Body of pancreas (tissue), 4 donors: ENCODE data around the gene ADAMTS6. TPM values are rescaled to one million over a fixed set of nuclear protein-coding genes. Genes with fewer than 3 reads are reported as not detected.

Experiments
- ATAC-seq: fragments of 150-250 bp; one replicate; pipeline ENCODE4 v1.9.1; 2016
- DNase-seq, 4 donors: peaks; one replicate each; pipeline ENCODE4 v3.0.0-alpha.2; 2019
- H3K27ac ChIP-seq, 4 donors: fragments of 200-600 bp; sonication (generic); 1 replicate in 3 of 4; 2 replicates in 1 of 4; pipeline versions ENCODE4 v1.5.1 to v1.6.1; 2016 to 2019; ENCODE audit warnings: mild to moderate bottlenecking in 1 of 4, mixed read lengths in 1 of 4, moderate library complexity in 1 of 4
- H3K27me3 ChIP-seq, 2 donors: fragments of 200-600 bp; sonication (generic); one replicate each; pipeline ENCODE4 v1.6.0; 2016; ENCODE audit warnings: mild to moderate bottlenecking in 1 of 2
- H3K36me3 ChIP-seq, 2 donors: fragments of 200-600 bp; sonication (generic); replicated peaks in 1 of 2; 2 replicates each; pipeline ENCODE4 v1.5.1; 2016; ENCODE audit warnings: low read depth in 2 of 2; ENCODE audit not compliant: insufficient read depth in 1 of 2
- H3K4me1 ChIP-seq: fragments of 200-600 bp; sonication (generic); one replicate; pipeline ENCODE4 v1.6.0; 2016
- H3K4me3 ChIP-seq, 2 donors: fragments of 200-600 bp; sonication (generic); 1 replicate in 1 of 2; 2 replicates in 1 of 2; pipeline ENCODE4 v1.5.1; 2016 to 2019
- H3K9me3 ChIP-seq, 3 donors: fragments of 200-600 bp; sonication (generic); 1 replicate in 2 of 3; 2 replicates in 1 of 3; pipeline ENCODE4 v1.5.1; 2016
- POLR2A ChIP-seq, 3 donors: fragments of 450-650 bp; IDR thresholded peaks; one replicate each; pipeline ENCODE4 v1.6.1; 2016; ENCODE audit warnings: antibody characterized with exemption in 3 of 3, mild to moderate bottlenecking in 2 of 3
- WGBS, 2 donors: methylation state at CpG; one replicate each; pipeline ENCODE4 v1.1.5; 2017; 5-methylcytosine and 5-hydroxymethylcytosine counted together
- intact Hi-C: fragments of 100-400 bp; cut with DNase I; formaldehyde crosslinking; loops from one replicate; pipeline ENCODE4 v1.15.1; 2023
- total RNA-seq, 2 donors: library from RNA; depleted of rRNA; stranded (reverse); fragments of >200 nt; gene quantifications; one replicate each; pipeline ENCODE4 v1.1.0, GENCODE V29; 2016
- TF ChIP-seq, protein P1 (sequence below), 7 experiments: fragments of 450-650 bp in 4 of 7; fragments of 200-600 bp in 3 of 7; sonication (generic) in 3 of 7; IDR thresholded peaks; one replicate each; pipeline ENCODE4 v1.5.1; 2016 to 2019; ENCODE audit warnings: antibody characterized with exemption in 7 of 7

The ADAMTS6 gene
- total RNA-seq, 2 donors from 2014 or later: 0.78 TPM; not detected in 1

DNA sequence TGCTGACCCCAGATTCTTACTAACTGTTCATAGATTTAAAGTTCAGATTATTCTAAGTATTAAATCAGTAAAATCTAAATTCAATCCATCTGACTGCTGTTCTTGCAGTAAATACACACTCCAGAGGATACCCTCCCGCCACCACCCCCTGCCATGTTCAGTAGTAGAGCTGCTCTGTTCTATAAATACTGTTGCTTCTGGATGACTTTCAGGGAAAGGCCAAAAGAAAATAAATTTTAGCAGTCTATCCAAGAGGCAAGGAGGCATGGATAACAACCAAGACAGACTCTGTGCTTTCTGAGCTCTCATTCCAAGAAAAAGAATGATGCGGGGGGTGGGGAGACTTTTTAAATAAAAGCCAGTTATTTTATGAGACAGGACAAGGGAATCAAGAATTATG, 115.1 kb downstream of the ADAMTS6 start:
- DNase-seq: no peak
- intact Hi-C loops: no loop called here
- WGBS, 2 donors: 78 to 88% methylated on average over 2 of the region's 2 CpGs
- TF ChIP-seq, protein P1, sequence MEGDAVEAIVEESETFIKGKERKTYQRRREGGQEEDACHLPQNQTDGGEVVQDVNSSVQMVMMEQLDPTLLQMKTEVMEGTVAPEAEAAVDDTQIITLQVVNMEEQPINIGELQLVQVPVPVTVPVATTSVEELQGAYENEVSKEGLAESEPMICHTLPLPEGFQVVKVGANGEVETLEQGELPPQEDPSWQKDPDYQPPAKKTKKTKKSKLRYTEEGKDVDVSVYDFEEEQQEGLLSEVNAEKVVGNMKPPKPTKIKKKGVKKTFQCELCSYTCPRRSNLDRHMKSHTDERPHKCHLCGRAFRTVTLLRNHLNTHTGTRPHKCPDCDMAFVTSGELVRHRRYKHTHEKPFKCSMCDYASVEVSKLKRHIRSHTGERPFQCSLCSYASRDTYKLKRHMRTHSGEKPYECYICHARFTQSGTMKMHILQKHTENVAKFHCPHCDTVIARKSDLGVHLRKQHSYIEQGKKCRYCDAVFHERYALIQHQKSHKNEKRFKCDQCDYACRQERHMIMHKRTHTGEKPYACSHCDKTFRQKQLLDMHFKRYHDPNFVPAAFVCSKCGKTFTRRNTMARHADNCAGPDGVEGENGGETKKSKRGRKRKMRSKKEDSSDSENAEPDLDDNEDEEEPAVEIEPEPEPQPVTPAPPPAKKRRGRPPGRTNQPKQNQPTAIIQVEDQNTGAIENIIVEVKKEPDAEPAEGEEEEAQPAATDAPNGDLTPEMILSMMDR (IDR thresholded peaks at IDR 0.05): no peak
- TF ChIP-seq POLR2A (IDR thresholded peaks at IDR 0.05): no peak
- Histone ChIP-seq H3K27me3 (no peaks in the 10 kb centered on the region), H3K27ac (no peak overlapping the region), H3K4me1 (no peaks in the 10 kb centered on the region), H3K36me3 (no peaks in the 10 kb centered on the region), H3K9me3 (no peaks in the 10 kb centered on the region), H3K4me3 (no peak overlapping the region)
- ATAC-seq: no peak

GRCh38 chr5:65364907-65365306, 116.8 kb downstream of the ADAMTS6 start:
- WGBS, 2 donors: 38 to 75% methylated on average over 2 of the region's 2 CpGs
- intact Hi-C loops: no loop called here
- Histone ChIP-seq H3K27ac (no peak overlapping the region), H3K36me3 (no peaks in the 10 kb centered on the region), H3K4me1 (no peaks in the 10 kb centered on the region), H3K9me3 (no peaks in the 10 kb centered on the region), H3K4me3 (no peak overlapping the region), H3K27me3 (no peaks in the 10 kb centered on the region)
- ATAC-seq (no peak), DNase-seq (no peak)
- TF ChIP-seq POLR2A (IDR thresholded peaks at IDR 0.05): no peak
- TF ChIP-seq, protein P1 (IDR thresholded peaks at IDR 0.05): no peak

DNA sequence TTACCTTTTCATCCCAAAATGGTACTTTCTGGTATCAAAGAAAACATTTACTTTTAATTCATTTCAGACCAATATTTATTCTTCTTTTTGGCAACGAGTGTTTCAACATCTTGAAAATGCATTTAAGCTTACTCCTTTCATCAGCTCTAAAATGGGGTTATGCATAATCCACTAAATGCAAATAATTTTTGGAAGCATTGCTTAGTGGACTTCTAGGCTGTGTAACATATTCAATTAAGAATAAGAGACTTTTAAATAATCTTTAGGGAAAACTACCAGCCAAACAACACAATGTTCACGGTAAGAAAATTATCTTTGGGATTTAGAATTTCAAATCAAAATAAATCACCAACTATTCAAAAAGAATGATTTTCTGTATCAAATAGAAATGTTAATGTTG, 118.2 kb downstream of the ADAMTS6 start:
- Histone ChIP-seq H3K27me3 (no peaks in the 10 kb centered on the region), H3K9me3 (no peaks in the 10 kb centered on the region), H3K36me3 (no peaks in the 10 kb centered on the region), H3K4me1 (no peaks in the 10 kb centered on the region), H3K4me3 (no peak overlapping the region), H3K27ac (no peak overlapping the region)
- DNase-seq (no peak), ATAC-seq (no peak)
- no peak for TF ChIP-seq POLR2A (IDR thresholded peaks at IDR 0.05)
- TF ChIP-seq, protein P1 (IDR thresholded peaks at IDR 0.05): no peak
- WGBS, 2 donors: 41 to 54% methylated on average over 2 of the region's 2 CpGs
- intact Hi-C loops: no loop called here

DNA sequence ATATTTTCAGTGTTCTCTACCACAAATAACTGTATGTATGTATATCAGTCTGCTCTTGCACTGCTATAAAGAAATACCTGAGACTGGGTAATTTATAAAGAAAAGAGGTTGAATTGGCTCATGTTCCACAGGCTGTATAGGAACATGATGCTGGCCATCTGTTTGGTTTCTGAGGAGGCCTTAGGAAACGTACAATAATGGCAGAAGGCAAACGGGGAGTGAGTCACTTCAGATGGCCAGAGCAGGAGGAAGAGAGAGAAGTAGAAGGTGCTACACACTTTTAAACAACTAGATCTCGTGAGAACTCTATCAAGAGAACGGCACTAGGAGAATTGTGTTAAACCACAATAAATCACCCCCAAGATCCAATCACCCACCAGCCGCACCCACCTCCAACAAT, 121.7 kb downstream of the ADAMTS6 start:
- ATAC-seq (no peak), DNase-seq (no peak)
- intact Hi-C loops: no loop called here
- 51 to 62% methylated on average over 5 of the region's 5 CpGs for WGBS, 2 donors
- no peak for TF ChIP-seq POLR2A (IDR thresholded peaks at IDR 0.05)
- TF ChIP-seq, protein P1 (IDR thresholded peaks at IDR 0.05): no peak
- no peak overlapping the region for H3K27ac ChIP-seq
- H3K9me3 ChIP-seq: no peaks in the 10 kb centered on the region
- no peaks in the 10 kb centered on the region for H3K4me1 ChIP-seq
- no peak overlapping the region for H3K4me3 ChIP-seq
- no peaks in the 10 kb centered on the region for H3K36me3 ChIP-seq
- H3K27me3 ChIP-seq: no peaks in the 10 kb centered on the region

- Histone ChIP-seq H3K36me3 (no peaks in the 10 kb centered on the region), H3K4me3 (no peak overlapping the region), H3K4me1 (no peaks in the 10 kb centered on the region), H3K9me3 (no peaks in the 10 kb centered on the region), H3K27ac (no peak overlapping the region), H3K27me3 (no peaks in the 10 kb centered on the region)
- TF ChIP-seq, protein P1 (IDR thresholded peaks at IDR 0.05): no peak
- TF ChIP-seq POLR2A (IDR thresholded peaks at IDR 0.05): no peak
- 52 to 64% methylated on average over 3 of the region's 3 CpGs for WGBS, 2 donors
- no peak for DNase-seq
- ATAC-seq: no peak
- intact Hi-C loops: no loop called here
Observed at GRCh38 chr5:65359569-65359968, 122.2 kb downstream of the ADAMTS6 start.
